ENCODE data around the gene SRPRB. TPM values are rescaled to one million over a fixed set of nuclear protein-coding genes. Genes with fewer than 3 reads are reported as not detected.

Gene SRPRB
- total RNA-seq, 1 donor from 2014 or later, result 61.5 TPM

GRCh38 chr3:133870822-133871221 is 65.2 kb downstream of the SRPRB start:
- Mint-ChIP-seq H3K27ac (ENCODE audit: unreplicated experiment) (no peak overlapping the region), H3K9me3 (no peaks in the 10 kb centered on the region), H3K4me3 (no peak overlapping the region), H3K36me3 (ENCODE audit: low read depth) (no peaks in the 10 kb centered on the region), H3K27me3 (ENCODE audit: low read depth) (no peaks in the 10 kb centered on the region), H3K4me1 (peaks cover 7% of the 10 kb centered on the region)
- TF ChIP-seq CTCF (conservative IDR thresholded peaks at IDR 0.05), result no peak
- no peak for DNase-seq (ENCODE audit: low read depth, low spot score)

Other genes starting within 250 kb of the SRPRB start
- 166 and 174 TPM in 2 replicates for gene CDV3, start 232.1 kb upstream of the SRPRB start, total RNA-seq
- gene TOPBP1, start 143.9 kb upstream of the SRPRB start, total RNA-seq, result 56.0 and 58.8 TPM in 2 replicates
- 0.98 and 1.6 TPM in 2 replicates for gene TF, start 59.4 kb upstream of the SRPRB start, total RNA-seq
- 15.5 and 18.1 TPM in 2 replicates for gene RAB6B, start 90.1 kb downstream of the SRPRB start, total RNA-seq
- gene SLCO2A1, start 224.1 kb downstream of the SRPRB start, total RNA-seq, result 0.07 and 0.33 TPM in 2 replicates

Measured in neural crest cell (in vitro differentiated cells).